ENCODE measurements around the gene CASP2. TPM values are rescaled to one million over a fixed set of nuclear protein-coding genes. Genes with fewer than 3 reads are reported as not detected.

Gene CASP2
- total and polyA plus RNA-seq, 2 of the 13 experiments (the other 11 are each of a cell fraction or from before 2014, with no cell fraction given), result 10.2 to 13.7 TPM

- TF ChIP-seq ZNF280D (CRISPR knock-in tag; IDR thresholded peaks at IDR 0.05) (0 out of 2 replicates have a peak, but pooled peaks have one; percentile 59), U2AF1 (optimal IDR thresholded peaks at IDR 0.05; ENCODE audit: low read depth, low read length) (no peak), ZNF841 (CRISPR knock-in tag; IDR thresholded peaks at IDR 0.05; ENCODE audit: borderline replicate concordance) (no peak), ZNF589 (CRISPR knock-in tag; conservative IDR thresholded peaks at IDR 0.05) (no peak), HOXA3 (CRISPR knock-in tag; IDR thresholded peaks at IDR 0.05) (peak; percentile 49; the same call in 1 of the 2 replicates), BCLAF1 (IDR thresholded peaks at IDR 0.05) (no peak), HOXA9 (CRISPR knock-in tag; IDR thresholded peaks at IDR 0.05; ENCODE audit: borderline replicate concordance) (no peak), NR2F2 (IDR thresholded peaks at IDR 0.05; ENCODE audit: borderline replicate concordance, low read depth) (peak; percentile 73), ZNF781 (CRISPR knock-in tag; IDR thresholded peaks at IDR 0.05; ENCODE audit: borderline replicate concordance, not compliant biosample characterization) (no peak), MBD4 (IDR thresholded peaks at IDR 0.05; ENCODE audit: borderline replicate concordance, low read length) (no peak), ZBTB14 (CRISPR knock-in tag; IDR thresholded peaks at IDR 0.05) (no peak), BATF2 (CRISPR knock-in tag; IDR thresholded peaks at IDR 0.05) (no peak), FUBP1 (CRISPR knock-in tag; IDR thresholded peaks at IDR 0.05; ENCODE audit: borderline replicate concordance) (no peak), ZBED4 (CRISPR knock-in tag; IDR thresholded peaks at IDR 0.05; ENCODE audit: borderline replicate concordance) (peak; percentile 90; the same call in 1 of the 2 replicates)
Observed at GRCh38 chr7:143248761-143249354, 39.3 kb upstream of the CASP2 start (continued).
